ENCODE data around the gene TIMM13. TPM values are rescaled to one million over a fixed set of nuclear protein-coding genes. Genes with fewer than 3 reads are reported as not detected.

TIMM13 gene
- total RNA-seq (10 to 100 TPM; 22.4 to 50.9 (median 33.7) TPM), total RNA-seq (15.3 to 102 (median 21.8) reads per million in 29 experiments)
- total RNA-seq (2013), result 24.1 TPM

DNA sequence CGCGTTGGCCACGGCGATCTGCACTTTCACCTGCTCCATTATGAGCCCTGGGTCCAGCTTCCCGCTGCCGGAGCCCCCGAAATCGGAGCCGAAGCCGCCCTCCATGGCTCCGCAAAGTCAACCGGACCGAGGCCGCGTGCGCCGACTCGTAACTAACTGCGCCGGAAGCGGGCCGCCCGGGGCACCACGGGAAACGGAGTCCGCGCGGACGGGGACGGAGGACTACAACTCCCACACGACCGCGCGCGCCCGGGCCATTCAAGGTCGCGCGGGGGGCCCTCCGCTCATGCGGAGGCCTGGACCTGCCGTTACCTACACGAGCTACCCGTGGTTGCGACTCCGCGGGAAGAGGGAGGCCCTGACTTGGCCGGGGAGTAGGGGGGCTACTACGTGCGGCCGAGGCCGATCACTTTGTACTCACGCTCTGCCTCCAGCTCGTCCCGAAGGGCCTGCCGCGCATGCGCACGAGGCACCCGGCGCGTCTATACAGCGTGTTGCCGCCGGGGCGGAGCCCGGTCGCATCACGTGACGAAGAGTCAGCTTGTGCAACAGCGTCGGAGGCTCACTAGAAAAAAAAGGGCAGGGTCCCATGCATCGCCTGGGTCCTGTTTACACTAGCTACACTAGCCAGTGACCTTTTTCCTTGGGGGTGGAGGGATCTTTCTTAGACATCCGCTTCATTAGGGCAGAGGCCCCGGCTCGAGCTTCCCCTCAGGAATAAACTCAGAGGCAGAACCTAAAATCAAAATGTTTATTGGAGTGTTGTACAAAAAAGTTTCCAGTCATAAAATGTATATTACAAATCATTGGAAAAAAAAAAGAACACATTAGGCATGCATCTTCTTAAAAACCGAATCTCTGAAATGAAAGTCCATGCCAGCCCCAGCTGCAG lies at the start of gene TIMM13:
TSS of gene TIMM13 (minus strand) at position 158 of the 892 bp plus-strand sequence. CDS start at position 105, 53 bp downstream.
- under 1% methylated on average over 61 of the region's 77 CpGs for WGBS (ENCODE audit: insufficient coverage)
- Mint-ChIP-seq H3K36me3 (no peaks in the 10 kb centered on the region), H3K9me3 (no peaks in the 10 kb centered on the region), H3K4me3 (peak within 1 kb of the TSS; percentile 89 to 94 (median 89)), H3K4me1 (peaks cover 16 to 18% (median 18%) of the 10 kb centered on the region in 3 donors), H3K27me3 (no peaks in the 10 kb centered on the region), H3K27ac (peak within 1 kb of the TSS; percentile 92 to 99)
- DNase-seq (peak; percentile 92 to 98 (median 96)), ATAC-seq (replicated peaks in 1 of 4) (peak; percentile 92 to 95 (median 94))
- H3K9me3 ChIP-seq, result no peaks in the 10 kb centered on the region
- H3K4me3 ChIP-seq (ENCODE audit: control insufficient read depth in 1 of 2, extremely low read depth in 1 of 2, low read length in 1 of 2), result peak within 1 kb of the TSS; percentile 65 to 97
- H3K4me1 ChIP-seq (ENCODE audit: control insufficient read depth in 1 of 2, extremely low read depth in 1 of 2, insufficient read depth in 2 of 2, low read length in 2 of 2), result peaks cover 8 to 30% of the 10 kb centered on the region in 2 experiments
- CTCF ChIA-PET, result interaction anchor here in 1 of 2 donors (0.6 to 1.6 kb wide), 8 partner anchors 29 to 275 kb away, joined by 3 to 4 read pairs (median 3); partner anchors contain the start of genes GADD45B, LMNB2 and PLEKHJ1
- H3K27ac ChIP-seq (ENCODE audit: low read length), result peak within 1 kb of the TSS; percentile 96
- H3K36me3 ChIP-seq (ENCODE audit: control insufficient read depth in 2 of 2, extremely low read depth in 1 of 2, insufficient read depth in 1 of 2, low read length in 1 of 2), result peaks cover 7 to 22% of the 10 kb centered on the region in 2 donors
- POLR2A ChIA-PET, result interaction anchor here (0.6 to 2.0 kb wide), 4 partner anchors 48 to 342 kb away, joined by 3 to 5 read pairs (median 4); partner anchors contain the start of gene GADD45B (in 1 of the 2)
- H3K27me3 ChIP-seq (replicated peaks in 1 of 2; ENCODE audit: control insufficient read depth in 2 of 2, extremely low read depth in 1 of 2, insufficient read depth in 2 of 2, low read length in 1 of 2), result no peaks in the 10 kb centered on the region

DNA sequence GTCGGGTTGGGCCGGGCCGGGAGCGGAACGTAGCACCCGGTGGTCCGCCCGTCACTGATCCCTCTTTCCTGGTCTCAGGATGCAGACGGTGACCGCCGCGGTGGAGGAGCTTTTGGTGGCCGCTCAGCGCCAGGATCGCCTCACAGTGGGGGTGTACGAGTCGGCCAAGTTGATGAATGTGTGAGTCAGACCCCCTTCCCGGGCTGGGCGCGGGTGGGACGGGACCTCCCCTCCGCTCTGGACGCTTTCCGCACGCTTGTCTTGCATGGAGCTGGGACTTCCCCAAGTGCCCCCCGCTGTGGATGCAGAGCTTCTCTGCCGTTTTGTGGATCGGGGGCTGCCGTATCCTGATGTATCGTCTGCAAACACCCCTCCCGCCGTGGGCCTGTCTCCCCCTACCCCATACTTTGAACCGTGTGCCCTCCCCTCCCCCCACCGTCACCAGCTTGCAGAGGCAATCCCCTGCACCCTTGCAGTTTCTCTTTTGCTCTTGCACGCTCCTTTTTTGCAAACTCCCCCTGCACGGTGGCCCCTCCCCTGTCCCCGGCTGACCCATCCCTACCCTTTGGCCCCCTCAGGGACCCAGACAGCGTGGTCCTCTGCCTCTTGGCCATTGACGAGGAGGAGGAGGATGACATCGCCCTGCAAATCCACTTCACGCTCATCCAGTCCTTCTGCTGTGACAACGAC lies 49.2 kb upstream of the TIMM13 start:
- H3K27ac Mint-ChIP-seq, result peak overlapping the region; percentile 85 to 99
- H3K27me3 Mint-ChIP-seq, result no peaks in the 10 kb centered on the region
- DNase-seq (peak in 33 of 35 experiments; percentile 29 to 72 (median 47)), ATAC-seq (replicated peaks in 1 of 4) (peak; percentile 3 to 12 (median 6))
- ChIA-PET POLR2A (interaction anchor here (0.5 to 3.4 kb wide), 25 partner anchors 18 to 559 kb away, joined by 3 to 52 read pairs (median 6); partner anchors contain the start of genes TIMM13 (in 1 of the 2) and ZNF57 (in 1 of the 2)), CTCF (interaction anchor here (0.6 to 2.2 kb wide), 21 partner anchors 20 to 559 kb away, joined by 3 to 21 read pairs (median 5); partner anchors contain the start of gene LMNB2 (in 1 of the 2))
- H3K36me3 ChIP-seq (ENCODE audit: control insufficient read depth in 2 of 2, extremely low read depth in 1 of 2, insufficient read depth in 1 of 2, low read length in 1 of 2), result peaks cover 0 to 2% of the 10 kb centered on the region in 2 donors
- peaks cover 15% of the 10 kb centered on the region for H3K36me3 Mint-ChIP-seq
- peak overlapping the region; percentile 76 for H3K27ac ChIP-seq (ENCODE audit: low read length)
- H3K4me1 ChIP-seq (ENCODE audit: control insufficient read depth in 1 of 2, extremely low read depth in 1 of 2, insufficient read depth in 2 of 2, low read length in 2 of 2), result peaks cover 13 to 47% of the 10 kb centered on the region in 2 experiments
- peaks cover 11 to 33% (median 23%) of the 10 kb centered on the region in 3 donors for H3K4me1 Mint-ChIP-seq
- H3K9me3 Mint-ChIP-seq, result no peaks in the 10 kb centered on the region
- peak overlapping the region; percentile 87 to 100 for H3K4me3 ChIP-seq (ENCODE audit: control insufficient read depth in 1 of 2, extremely low read depth in 1 of 2, low read length in 1 of 2)
- under 1% methylated on average over 37 of the region's 42 CpGs for WGBS (ENCODE audit: insufficient coverage)
- H3K9me3 ChIP-seq, result no peaks in the 10 kb centered on the region
- no peaks in the 10 kb centered on the region for H3K27me3 ChIP-seq (replicated peaks in 1 of 2; ENCODE audit: control insufficient read depth in 2 of 2, extremely low read depth in 1 of 2, insufficient read depth in 2 of 2, low read length in 1 of 2)
- H3K4me3 Mint-ChIP-seq, result peak overlapping the region; percentile 95 to 100 (median 99)

DNA sequence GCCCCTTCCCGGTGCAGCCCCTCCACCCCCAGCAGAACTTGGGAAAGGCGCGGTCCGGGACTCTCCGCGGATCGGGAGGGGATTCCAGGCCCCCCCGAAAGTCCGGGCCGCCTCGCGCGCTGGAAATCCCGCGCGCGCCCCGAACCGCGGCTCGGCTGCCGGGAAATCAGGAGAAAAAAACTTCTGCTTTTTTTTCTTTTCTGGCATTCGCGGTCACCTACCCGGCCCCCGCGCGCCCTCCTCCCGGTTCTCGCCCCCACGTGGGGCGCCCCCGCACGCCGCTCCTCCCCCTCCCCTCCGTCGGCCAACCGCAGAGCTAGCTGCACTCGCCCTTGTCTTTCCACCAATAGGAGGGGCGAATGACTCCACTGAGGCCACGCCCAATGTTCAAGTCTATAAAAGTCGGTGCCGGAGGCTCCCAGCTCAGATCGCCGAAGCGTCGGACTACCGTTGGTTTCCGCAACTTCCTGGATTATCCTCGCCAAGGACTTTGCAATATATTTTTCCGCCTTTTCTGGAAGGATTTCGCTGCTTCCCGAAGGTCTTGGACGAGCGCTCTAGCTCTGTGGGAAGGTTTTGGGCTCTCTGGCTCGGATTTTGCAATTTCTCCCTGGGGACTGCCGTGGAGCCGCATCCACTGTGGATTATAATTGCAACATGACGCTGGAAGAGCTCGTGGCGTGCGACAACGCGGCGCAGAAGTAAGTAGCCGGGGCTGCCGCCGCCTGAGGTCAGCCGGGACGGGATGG lies 48.5 kb upstream of the TIMM13 start, which contains the start of gene GADD45B:
TSS of gene GADD45B (plus strand) at position 426 of the 749 bp plus-strand sequence. CDS start at position 658, 232 bp downstream.
- CTCF ChIA-PET, result interaction anchor here (0.5 to 2.2 kb wide), 23 partner anchors 8 to 559 kb away, joined by 3 to 21 read pairs (median 4); partner anchors contain the start of genes LMNB2 (in 1 of the 2) and TIMM13 (in 1 of the 2)
- peak; percentile 91 to 99 (median 96) for DNase-seq
- 0% methylated on average over 55 of the region's 70 CpGs for WGBS (ENCODE audit: insufficient coverage)
- Mint-ChIP-seq H3K4me1 (peaks cover 11 to 33% (median 23%) of the 10 kb centered on the region in 3 donors), H3K36me3 (peaks cover 15% of the 10 kb centered on the region), H3K9me3 (no peaks in the 10 kb centered on the region), H3K27me3 (no peaks in the 10 kb centered on the region), H3K27ac (peak within 1 kb of the TSS; percentile 85 to 99), H3K4me3 (peak within 1 kb of the TSS; percentile 95 to 100 (median 99))
- Histone ChIP-seq H3K9me3 (no peaks in the 10 kb centered on the region), H3K27ac (ENCODE audit: low read length) (peak within 1 kb of the TSS; percentile 76), H3K27me3 (replicated peaks in 1 of 2; ENCODE audit: control insufficient read depth in 2 of 2, extremely low read depth in 1 of 2, insufficient read depth in 2 of 2, low read length in 1 of 2) (no peaks in the 10 kb centered on the region), H3K36me3 (ENCODE audit: control insufficient read depth in 2 of 2, extremely low read depth in 1 of 2, insufficient read depth in 1 of 2, low read length in 1 of 2) (peaks cover 0 to 2% of the 10 kb centered on the region in 2 donors), H3K4me3 (ENCODE audit: control insufficient read depth in 1 of 2, extremely low read depth in 1 of 2, low read length in 1 of 2) (peak within 1 kb of the TSS; percentile 87 to 100), H3K4me1 (ENCODE audit: control insufficient read depth in 1 of 2, extremely low read depth in 1 of 2, insufficient read depth in 2 of 2, low read length in 2 of 2) (peaks cover 13 to 47% of the 10 kb centered on the region in 2 experiments)
- POLR2A ChIA-PET, result interaction anchor here (0.5 to 3.4 kb wide), 36 partner anchors 10 to 638 kb away, joined by 3 to 52 read pairs (median 6); partner anchors contain the start of genes TIMM13 (in 1 of the 2) and ZNF57 (in 1 of the 2)
- peak; percentile 56 to 70 (median 70) for ATAC-seq (replicated peaks in 1 of 4)

DNA sequence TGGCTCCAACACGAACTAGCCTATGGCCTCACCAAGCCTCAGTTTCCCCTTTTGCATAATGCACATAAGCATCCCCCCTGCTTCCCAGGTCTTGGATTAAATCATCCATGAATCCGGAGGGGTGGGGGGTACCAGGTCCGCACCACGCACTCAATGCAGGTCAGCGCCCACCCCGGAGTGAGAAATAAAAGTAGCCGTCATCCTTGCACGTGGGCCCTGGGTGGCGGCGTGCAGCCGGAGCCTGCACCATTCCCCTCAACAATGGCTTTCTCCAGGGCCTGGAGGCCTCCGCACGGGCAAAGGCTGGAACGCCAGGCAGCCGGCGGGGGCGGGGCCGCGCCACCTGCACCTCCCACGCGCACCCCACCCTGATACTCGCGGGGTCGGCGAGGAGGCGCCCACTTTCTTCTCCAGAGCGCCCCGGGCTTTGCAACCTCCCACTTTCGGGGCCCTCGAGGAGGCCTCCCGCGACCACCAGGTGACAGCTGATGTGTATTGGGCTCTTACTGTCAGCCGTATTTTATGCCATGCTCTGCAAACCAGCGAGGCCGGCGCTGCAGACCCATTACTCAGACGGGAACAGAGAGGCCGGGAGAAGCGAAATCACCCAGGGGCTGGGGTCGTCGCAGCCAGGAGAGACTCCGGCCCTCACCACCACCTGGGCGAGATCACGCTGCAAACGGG lies 47.8 kb upstream of the TIMM13 start:
- Histone ChIP-seq H3K27me3 (replicated peaks in 1 of 2; ENCODE audit: control insufficient read depth in 2 of 2, extremely low read depth in 1 of 2, insufficient read depth in 2 of 2, low read length in 1 of 2) (no peaks in the 10 kb centered on the region), H3K9me3 (no peaks in the 10 kb centered on the region), H3K36me3 (ENCODE audit: control insufficient read depth in 2 of 2, extremely low read depth in 1 of 2, insufficient read depth in 1 of 2, low read length in 1 of 2) (peaks cover 0 to 2% of the 10 kb centered on the region in 2 donors), H3K4me3 (ENCODE audit: control insufficient read depth in 1 of 2, extremely low read depth in 1 of 2, low read length in 1 of 2) (peak overlapping the region; percentile 87 to 100), H3K4me1 (ENCODE audit: control insufficient read depth in 1 of 2, extremely low read depth in 1 of 2, insufficient read depth in 2 of 2, low read length in 2 of 2) (peaks cover 13 to 47% of the 10 kb centered on the region in 2 experiments), H3K27ac (ENCODE audit: low read length) (peak overlapping the region; percentile 61)
- POLR2A ChIA-PET, result interaction anchor here (0.5 to 3.4 kb wide), 26 partner anchors 9 to 637 kb away, joined by 3 to 52 read pairs (median 7); partner anchors contain the start of gene TIMM13 (in 1 of the 2)
- Mint-ChIP-seq H3K27ac (peak overlapping the region; percentile 66 to 85), H3K4me3 (peak overlapping the region; percentile 95 to 100 (median 99)), H3K27me3 (no peaks in the 10 kb centered on the region), H3K36me3 (peaks cover 15% of the 10 kb centered on the region), H3K4me1 (peaks cover 11 to 33% (median 21%) of the 10 kb centered on the region in 3 donors), H3K9me3 (no peaks in the 10 kb centered on the region)
- CTCF ChIA-PET, result interaction anchor here in 1 of 2 donors (0.5 to 2.2 kb wide), 18 partner anchors 8 to 162 kb away, joined by 3 to 21 read pairs (median 6); partner anchors contain the start of genes LMNB2 and TIMM13
- ATAC-seq (replicated peaks in 1 of 4) (peak; percentile 4 to 12 (median 10)), DNase-seq (peak in 33 of 35 experiments; percentile 33 to 70 (median 50))
- WGBS (ENCODE audit: insufficient coverage), result under 1% methylated on average over 40 of the region's 45 CpGs

All from T-cell (primary cell).